ENCODE data around the gene KCTD17. TPM values are rescaled to one million over a fixed set of nuclear protein-coding genes. Genes with fewer than 3 reads are reported as not detected.

The KCTD17 gene
- total RNA-seq, 1 donor from 2014 or later = 24.2 TPM

Other genes with a start within 250 kb of the KCTD17 start
- gene PVALB, start 234.7 kb upstream of the KCTD17 start, total RNA-seq = 4.5 TPM
- 55.3 TPM for gene NCF4, start 190.7 kb upstream of the KCTD17 start, total RNA-seq
- gene CSF2RB, start 138.1 kb upstream of the KCTD17 start, total RNA-seq = 30.1 TPM
- gene TST, start 32.3 kb upstream of the KCTD17 start, total RNA-seq = 48.3 TPM
- 73.2 TPM for gene MPST, start 32.0 kb upstream of the KCTD17 start, total RNA-seq
- 0.53 TPM for gene TMPRSS6, start 58.0 kb downstream of the KCTD17 start, total RNA-seq
- gene IL2RB, start 98.2 kb downstream of the KCTD17 start, total RNA-seq = 10.2 TPM
- 5.3 TPM for gene C1QTNF6, start 136.5 kb downstream of the KCTD17 start, total RNA-seq
- not detected for gene SSTR3, start 160.7 kb downstream of the KCTD17 start, total RNA-seq
- gene RAC2, start 192.5 kb downstream of the KCTD17 start, total RNA-seq = 111 TPM
- gene CYTH4, start 230.8 kb downstream of the KCTD17 start, total RNA-seq = 45.4 TPM